DND-41 (cell line): ENCODE data around the gene NEK8.

Source experiments
- ATAC-seq: fragments of 200-7000 bp; cut with Tn5 transposase; 3 replicates; pipeline ENCODE4 v1.9.1; 2021; ENCODE audit warnings: low read depth; ENCODE audit not compliant: insufficient read depth
- DNase-seq: peaks from one replicate; pipeline ENCODE4 v3.0.0-alpha.2; 2020
- H2AFZ ChIP-seq: 2 replicates; pipeline ENCODE4 v1.6.0; 2012; ENCODE audit warnings: low read depth, low read length
- H3K27ac ChIP-seq: 2 replicates; pipeline ENCODE4 v1.5.1; 2012; ENCODE audit warnings: low read length, inconsistent platforms
- H3K27me3 ChIP-seq: fragments of 200-600 bp; sonication (generic); 2 replicates; pipeline ENCODE4 v1.6.0; 2012; ENCODE audit warnings: low read length, mild to moderate bottlenecking, inconsistent platforms; ENCODE audit not compliant: insufficient read depth, poor library complexity
- H3K36me3 ChIP-seq: 2 replicates; pipeline ENCODE4 v1.5.1; 2012; ENCODE audit warnings: low read length, inconsistent platforms; ENCODE audit not compliant: insufficient read depth
- H3K4me1 ChIP-seq: 2 replicates; pipeline ENCODE4 v1.5.1; 2012; ENCODE audit warnings: mild to moderate bottlenecking, low read length; ENCODE audit not compliant: insufficient read depth
- H3K4me2 ChIP-seq: 2 replicates; pipeline ENCODE4 v1.6.0; 2012; ENCODE audit warnings: mild to moderate bottlenecking, moderate library complexity, low read length, inconsistent platforms; ENCODE audit not compliant: insufficient read depth
- H3K4me3 ChIP-seq, 2 experiments: fragments of 200-600 bp in 1 of 2; shearing (Covaris generic) in 1 of 2; 2 replicates each; pipeline ENCODE4 v1.5.1; 2012 to 2016; ENCODE audit warnings: inconsistent platforms in 2 of 2, low read length in 2 of 2, mild to moderate bottlenecking in 2 of 2, low read depth in 1 of 2, moderate library complexity in 1 of 2
- H3K79me2 ChIP-seq: 2 replicates; pipeline ENCODE4 v1.6.0; 2012; ENCODE audit warnings: low read length, inconsistent platforms; ENCODE audit not compliant: insufficient read depth
- H3K9ac ChIP-seq: 2 replicates; pipeline ENCODE4 v1.6.0; 2012; ENCODE audit warnings: low read depth, mild to moderate bottlenecking, inconsistent platforms, low read length, moderate library complexity
- H3K9me3 ChIP-seq: 2 replicates; pipeline ENCODE4 v1.5.1; 2012; ENCODE audit warnings: low read length, moderate library complexity, mild to moderate bottlenecking, inconsistent platforms; ENCODE audit not compliant: insufficient read depth, severe bottlenecking
- H4K20me1 ChIP-seq: 2 replicates; pipeline ENCODE4 v1.6.0; 2012; ENCODE audit warnings: low read length; ENCODE audit not compliant: insufficient read depth
- EZH2 ChIP-seq: IDR thresholded peaks from 3 replicates; pipeline ENCODE4 v1.6.1; 2012; ENCODE audit warnings: borderline replicate concordance, low read depth, mild to moderate bottlenecking, moderate library complexity, low read length, inconsistent platforms; ENCODE audit not compliant: severe bottlenecking
- TF ChIP-seq, protein P1 (sequence below): IDR thresholded peaks from 2 replicates; pipeline ENCODE4 v1.5.1; 2012; ENCODE audit warnings: borderline replicate concordance, low read length, moderate library complexity, mild to moderate bottlenecking; ENCODE audit not compliant: poor library complexity, severe bottlenecking; ENCODE audit errors: extremely low read depth

The NEK8 gene

DNA sequence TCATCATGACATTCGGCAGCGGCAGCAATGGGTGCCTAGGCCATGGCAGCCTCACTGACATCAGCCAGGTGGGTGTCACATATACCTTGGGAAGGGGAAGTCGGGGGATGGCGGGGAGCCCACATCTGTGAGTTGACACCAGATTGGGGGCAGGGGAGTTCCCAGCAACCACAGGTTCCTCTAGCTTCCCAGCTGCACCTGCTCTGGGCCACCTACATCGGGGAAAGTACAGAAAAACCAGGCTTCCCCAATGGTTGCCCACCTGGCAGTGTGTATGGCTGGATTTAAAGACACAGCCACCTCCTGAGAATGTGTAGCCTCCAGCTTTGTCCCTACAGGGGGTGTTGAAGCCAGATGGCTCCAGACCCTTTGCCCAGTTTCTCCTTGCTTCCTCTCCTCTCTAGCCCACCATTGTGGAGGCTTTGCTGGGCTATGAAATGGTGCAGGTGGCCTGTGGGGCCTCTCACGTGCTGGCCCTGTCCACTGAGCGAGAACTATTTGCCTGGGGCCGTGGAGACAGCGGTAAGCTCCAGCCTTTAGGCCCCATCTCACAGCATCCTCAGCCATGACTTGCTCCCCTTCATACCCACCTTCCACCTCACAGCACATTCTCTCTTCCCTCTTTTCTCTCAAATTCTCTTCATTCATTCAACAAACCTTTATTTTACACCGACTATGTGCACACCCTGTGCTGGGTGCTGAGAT is 10.2 kb downstream of the NEK8 start:
- Histone ChIP-seq H3K27ac (no peak overlapping the region), H3K9ac (no peak overlapping the region)
- no peak for TF ChIP-seq EZH2
- TF ChIP-seq, protein P1, sequence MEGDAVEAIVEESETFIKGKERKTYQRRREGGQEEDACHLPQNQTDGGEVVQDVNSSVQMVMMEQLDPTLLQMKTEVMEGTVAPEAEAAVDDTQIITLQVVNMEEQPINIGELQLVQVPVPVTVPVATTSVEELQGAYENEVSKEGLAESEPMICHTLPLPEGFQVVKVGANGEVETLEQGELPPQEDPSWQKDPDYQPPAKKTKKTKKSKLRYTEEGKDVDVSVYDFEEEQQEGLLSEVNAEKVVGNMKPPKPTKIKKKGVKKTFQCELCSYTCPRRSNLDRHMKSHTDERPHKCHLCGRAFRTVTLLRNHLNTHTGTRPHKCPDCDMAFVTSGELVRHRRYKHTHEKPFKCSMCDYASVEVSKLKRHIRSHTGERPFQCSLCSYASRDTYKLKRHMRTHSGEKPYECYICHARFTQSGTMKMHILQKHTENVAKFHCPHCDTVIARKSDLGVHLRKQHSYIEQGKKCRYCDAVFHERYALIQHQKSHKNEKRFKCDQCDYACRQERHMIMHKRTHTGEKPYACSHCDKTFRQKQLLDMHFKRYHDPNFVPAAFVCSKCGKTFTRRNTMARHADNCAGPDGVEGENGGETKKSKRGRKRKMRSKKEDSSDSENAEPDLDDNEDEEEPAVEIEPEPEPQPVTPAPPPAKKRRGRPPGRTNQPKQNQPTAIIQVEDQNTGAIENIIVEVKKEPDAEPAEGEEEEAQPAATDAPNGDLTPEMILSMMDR = no peak

DNA sequence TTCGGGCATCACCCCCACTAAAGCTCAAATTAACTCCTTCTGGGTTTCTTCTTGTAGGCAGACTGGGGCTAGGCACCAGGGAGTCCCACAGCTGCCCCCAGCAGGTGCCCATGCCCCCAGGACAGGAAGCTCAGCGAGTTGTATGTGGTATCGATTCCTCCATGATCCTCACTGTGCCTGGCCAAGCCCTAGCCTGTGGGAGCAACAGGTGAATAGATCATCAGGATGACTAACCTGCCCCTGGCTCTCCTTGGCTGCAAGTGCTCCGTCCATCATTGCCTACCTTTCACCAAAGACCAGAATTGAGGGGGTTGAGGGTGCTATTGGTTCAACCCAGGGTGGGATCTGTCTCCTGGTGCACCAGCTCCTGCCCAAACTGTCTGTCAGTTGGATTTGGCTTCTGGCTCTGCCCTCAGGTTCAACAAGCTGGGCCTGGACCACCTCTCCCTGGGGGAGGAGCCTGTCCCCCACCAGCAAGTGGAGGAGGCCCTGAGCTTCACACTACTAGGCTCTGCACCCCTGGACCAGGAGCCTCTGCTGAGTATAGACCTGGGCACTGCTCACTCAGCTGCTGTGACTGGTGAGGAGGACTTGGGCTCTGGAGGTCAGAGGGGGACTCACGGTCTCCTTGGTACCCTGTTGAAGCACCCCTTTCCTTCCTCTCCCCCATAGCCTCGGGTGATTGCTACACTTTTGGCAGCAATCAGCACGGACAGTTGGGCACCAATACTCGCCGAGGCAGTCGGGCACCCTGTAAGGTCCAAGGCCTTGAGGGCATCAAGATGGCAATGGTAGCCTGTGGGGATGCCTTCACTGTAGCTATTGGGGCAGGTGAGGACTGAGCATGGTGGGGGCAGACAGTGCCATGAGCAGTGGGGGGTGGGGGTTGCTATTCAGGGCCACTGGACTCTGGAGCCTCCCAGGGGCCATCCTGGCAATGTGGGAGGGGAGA is 12.1 kb downstream of the NEK8 start:
- H3K79me2 ChIP-seq = peaks cover 17% of the 10 kb centered on the region
- DNase-seq = no peak
- no peak overlapping the region for H2AFZ ChIP-seq
- ATAC-seq = no peak
- no peak overlapping the region for H3K4me3 ChIP-seq
- no peak overlapping the region for H3K4me2 ChIP-seq
- H3K9ac ChIP-seq = no peak overlapping the region
- peaks cover 2% of the 10 kb centered on the region; the same call in 1 of the 2 replicates for H3K36me3 ChIP-seq
- no peak overlapping the region for H3K27ac ChIP-seq
- H3K4me1 ChIP-seq = peaks cover 19% of the 10 kb centered on the region
- no peaks in the 10 kb centered on the region for H3K27me3 ChIP-seq
- H3K9me3 ChIP-seq = no peaks in the 10 kb centered on the region
- H4K20me1 ChIP-seq = peaks cover 11% of the 10 kb centered on the region
- TF ChIP-seq, protein P1 = no peak
- TF ChIP-seq EZH2 = no peak

More for the DNA sequence above, 10.2 kb downstream of the NEK8 start:
- Histone ChIP-seq H3K4me2 (no peak overlapping the region), H3K9me3 (no peaks in the 10 kb centered on the region), H3K27me3 (no peaks in the 10 kb centered on the region), H3K4me1 (peaks cover 8% of the 10 kb centered on the region), H3K36me3 (no peaks in the 10 kb centered on the region), H2AFZ (no peak overlapping the region), H3K79me2 (no peaks in the 10 kb centered on the region), H3K4me3 (no peak overlapping the region), H4K20me1 (no peaks in the 10 kb centered on the region)
- peak; percentile 37 for DNase-seq
- peak; percentile 8; the same call in 1 of the 3 replicates for ATAC-seq

- H3K27ac ChIP-seq = no peak overlapping the region
- no peak overlapping the region for H2AFZ ChIP-seq
- no peak overlapping the region for H3K4me2 ChIP-seq
- H3K79me2 ChIP-seq = peaks cover 27% of the 10 kb centered on the region
- H3K9me3 ChIP-seq = no peaks in the 10 kb centered on the region
- no peaks in the 10 kb centered on the region for H3K27me3 ChIP-seq
- no peak for DNase-seq
- H4K20me1 ChIP-seq = peaks cover 21% of the 10 kb centered on the region
- peaks cover 29% of the 10 kb centered on the region for H3K4me1 ChIP-seq
- no peak for ATAC-seq
- peaks cover 12% of the 10 kb centered on the region for H3K36me3 ChIP-seq
- no peak overlapping the region for H3K4me3 ChIP-seq
- no peak for TF ChIP-seq EZH2
- TF ChIP-seq, protein P1 = no peak
- H3K9ac ChIP-seq = no peak overlapping the region
Observed at GRCh38 chr17:28741358-28742349, 13.1 kb downstream of the NEK8 start.
